WERI-Rb-1 (cell line): ENCODE data around the gene THBD.

Experiments used
- DNase-seq: peaks from one replicate; pipeline ENCODE4 v3.0.0-alpha.2; 2020
- H3K27ac ChIP-seq: fragments of 250-450 bp; sonication (Bioruptor Pico); 2 replicates; pipeline ENCODE4 v1.5.1; 2020; ENCODE audit warnings: mild to moderate bottlenecking, moderate library complexity
- H3K27me3 ChIP-seq: fragments of 250-450 bp; sonication (Bioruptor Pico); 2 replicates; pipeline ENCODE4 v1.5.1; 2021; ENCODE audit warnings: mild to moderate bottlenecking, low read depth, moderate library complexity; ENCODE audit not compliant: insufficient read depth, severe bottlenecking
- H3K36me3 ChIP-seq: fragments of 250-450 bp; sonication (Bioruptor Pico); 2 replicates; pipeline ENCODE4 v1.5.1; 2020; ENCODE audit warnings: mild to moderate bottlenecking, moderate library complexity
- H3K4me3 ChIP-seq: 2 replicates; pipeline ENCODE4 v1.5.1; 2011; ENCODE audit warnings: low read depth, mild to moderate bottlenecking, control low read depth, low read length
- H3K9me3 ChIP-seq: fragments of 250-450 bp; sonication (Bioruptor Pico); 2 replicates; pipeline ENCODE4 v1.5.1; 2021; ENCODE audit warnings: mild to moderate bottlenecking, moderate library complexity; ENCODE audit not compliant: severe bottlenecking
- TF ChIP-seq, protein P1 (sequence below): IDR thresholded peaks from 2 replicates; pipeline ENCODE4 v1.5.1; 2011; ENCODE audit warnings: low read depth, mild to moderate bottlenecking, control low read depth, inconsistent platforms, low read length

Gene THBD

DNA sequence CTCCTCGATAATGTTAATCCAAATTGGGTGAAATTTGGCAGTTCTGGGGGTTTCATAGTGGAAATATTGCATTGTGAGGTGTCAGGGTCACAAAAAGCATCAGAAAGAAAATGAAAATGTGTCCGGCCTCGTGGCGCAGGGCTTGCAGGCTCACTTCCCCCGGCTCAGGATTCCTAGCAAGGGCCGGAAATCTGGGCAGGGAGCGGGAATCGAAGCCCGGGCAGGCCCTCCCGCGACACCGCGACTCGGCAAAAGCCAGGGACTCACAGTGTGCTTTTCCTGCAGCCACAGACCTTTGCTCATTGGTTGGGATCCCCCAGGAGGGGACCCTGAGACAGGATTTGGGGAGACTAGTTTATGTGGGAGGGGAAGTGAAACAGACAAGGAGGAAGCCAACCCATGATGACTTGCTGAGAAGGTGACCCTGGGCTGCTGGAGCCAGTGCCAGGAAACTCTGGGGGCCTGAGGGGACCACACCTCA is 37.5 kb upstream of the THBD start:
- TF ChIP-seq, protein P1, sequence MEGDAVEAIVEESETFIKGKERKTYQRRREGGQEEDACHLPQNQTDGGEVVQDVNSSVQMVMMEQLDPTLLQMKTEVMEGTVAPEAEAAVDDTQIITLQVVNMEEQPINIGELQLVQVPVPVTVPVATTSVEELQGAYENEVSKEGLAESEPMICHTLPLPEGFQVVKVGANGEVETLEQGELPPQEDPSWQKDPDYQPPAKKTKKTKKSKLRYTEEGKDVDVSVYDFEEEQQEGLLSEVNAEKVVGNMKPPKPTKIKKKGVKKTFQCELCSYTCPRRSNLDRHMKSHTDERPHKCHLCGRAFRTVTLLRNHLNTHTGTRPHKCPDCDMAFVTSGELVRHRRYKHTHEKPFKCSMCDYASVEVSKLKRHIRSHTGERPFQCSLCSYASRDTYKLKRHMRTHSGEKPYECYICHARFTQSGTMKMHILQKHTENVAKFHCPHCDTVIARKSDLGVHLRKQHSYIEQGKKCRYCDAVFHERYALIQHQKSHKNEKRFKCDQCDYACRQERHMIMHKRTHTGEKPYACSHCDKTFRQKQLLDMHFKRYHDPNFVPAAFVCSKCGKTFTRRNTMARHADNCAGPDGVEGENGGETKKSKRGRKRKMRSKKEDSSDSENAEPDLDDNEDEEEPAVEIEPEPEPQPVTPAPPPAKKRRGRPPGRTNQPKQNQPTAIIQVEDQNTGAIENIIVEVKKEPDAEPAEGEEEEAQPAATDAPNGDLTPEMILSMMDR = no peak
- Histone ChIP-seq H3K9me3 (no peaks in the 10 kb centered on the region), H3K4me3 (no peak overlapping the region), H3K36me3 (no peaks in the 10 kb centered on the region), H3K27me3 (no peaks in the 10 kb centered on the region), H3K27ac (no peak overlapping the region)
- no peak for DNase-seq

DNA sequence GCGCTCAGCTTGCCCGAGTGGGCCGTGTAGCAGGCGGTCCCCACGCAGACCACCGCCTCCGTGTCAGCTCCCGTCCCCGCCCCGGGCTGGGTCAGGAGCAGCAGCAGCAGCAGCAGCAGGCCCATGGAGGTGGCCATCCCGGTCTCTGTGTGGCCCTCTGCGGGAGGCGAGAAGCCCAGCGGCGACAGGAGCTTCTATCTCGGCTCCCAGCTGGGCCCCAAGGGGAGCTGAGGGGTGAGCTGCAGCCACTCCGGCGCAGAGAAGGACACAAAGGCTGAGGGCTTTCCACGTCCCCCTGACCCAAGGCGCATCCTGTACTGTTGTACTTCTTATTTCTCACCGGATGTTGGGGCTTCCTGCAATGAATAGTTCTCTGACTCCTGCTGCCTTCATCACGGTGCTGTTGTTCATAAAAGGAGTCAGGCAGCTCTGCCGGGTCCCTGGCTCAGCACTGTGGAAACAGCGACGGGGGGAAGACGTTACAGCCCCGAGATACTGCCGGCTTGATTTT is 36.6 kb upstream of the THBD start, which contains the start of gene CD93:
Gene CD93, minus strand, starts transcription at position 269 of the 511 bp plus-strand sequence. Its CDS starts 132 bp downstream, at position 137.
- no peak within 1 kb of the TSS for H3K4me3 ChIP-seq
- H3K27me3 ChIP-seq = no peaks in the 10 kb centered on the region
- no peak within 1 kb of the TSS for H3K27ac ChIP-seq

DNA sequence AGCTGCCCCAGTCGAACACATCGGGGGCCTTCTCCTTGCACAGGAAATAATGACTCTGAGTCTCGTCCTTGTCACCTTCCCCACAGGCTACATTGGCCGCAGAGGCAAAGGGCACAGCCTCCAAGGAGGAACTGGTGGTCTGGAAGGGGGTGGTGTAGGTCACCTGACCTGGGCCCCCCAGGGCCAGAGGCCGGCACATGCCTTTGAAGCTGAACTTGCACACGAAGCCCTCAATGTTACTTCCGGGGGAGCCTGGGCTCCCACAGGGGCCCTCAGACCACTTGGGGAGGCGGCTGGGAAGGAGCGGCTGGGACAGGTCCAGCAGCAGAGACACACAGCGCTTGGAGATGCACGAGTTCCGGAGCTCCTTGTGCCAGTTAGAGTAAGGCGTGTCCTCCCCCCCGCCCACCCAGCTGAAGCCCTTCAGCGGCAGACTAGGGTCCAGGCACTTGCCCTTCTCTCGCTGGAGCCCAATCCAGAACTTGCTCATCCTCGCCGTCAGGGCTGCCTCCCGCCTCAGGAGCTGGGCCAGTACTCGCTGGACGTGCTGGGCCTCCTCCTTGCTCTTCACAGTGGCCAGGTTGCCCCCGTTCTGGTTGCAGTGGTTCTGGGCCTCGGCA is 36.1 kb upstream of the THBD start:
- Histone ChIP-seq H3K36me3 (no peaks in the 10 kb centered on the region), H3K27ac (no peak overlapping the region), H3K9me3 (no peaks in the 10 kb centered on the region), H3K4me3 (no peak overlapping the region), H3K27me3 (no peaks in the 10 kb centered on the region)
- no peak for DNase-seq
- TF ChIP-seq, protein P1 = no peak

More for the DNA sequence above, 36.6 kb upstream of the THBD start, which contains the start of gene CD93:
- TF ChIP-seq, protein P1 = no peak
- Histone ChIP-seq H3K36me3 (no peaks in the 10 kb centered on the region), H3K9me3 (no peaks in the 10 kb centered on the region)
- no peak for DNase-seq

DNA sequence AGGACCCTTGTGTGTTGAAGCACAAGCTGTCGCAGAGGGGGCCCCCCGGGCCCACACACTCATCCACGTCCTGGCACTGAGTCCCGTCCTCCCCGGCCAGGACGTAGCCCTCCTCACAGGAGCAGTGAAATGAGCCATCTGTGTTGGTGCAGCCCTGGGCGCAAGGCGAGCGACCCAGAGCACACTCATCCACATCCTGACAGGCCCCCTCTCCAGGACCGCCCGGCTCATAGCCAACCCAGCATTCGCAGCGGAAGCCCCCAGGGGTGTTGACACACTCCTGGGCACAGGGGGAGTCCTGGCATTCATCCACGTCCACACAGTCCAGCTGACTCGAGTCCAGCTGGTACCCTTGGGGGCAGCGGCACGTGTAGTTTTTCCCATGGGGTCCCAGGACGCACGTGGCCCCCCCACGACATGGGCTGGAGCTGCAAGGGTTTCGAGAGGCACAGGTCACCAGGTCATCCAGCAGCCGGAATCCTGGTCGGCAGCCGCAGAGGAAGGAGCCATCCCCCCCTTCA is 35.4 kb upstream of the THBD start:
- H3K9me3 ChIP-seq = no peaks in the 10 kb centered on the region
- H3K27ac ChIP-seq = no peak overlapping the region
- no peak for DNase-seq

DNA sequence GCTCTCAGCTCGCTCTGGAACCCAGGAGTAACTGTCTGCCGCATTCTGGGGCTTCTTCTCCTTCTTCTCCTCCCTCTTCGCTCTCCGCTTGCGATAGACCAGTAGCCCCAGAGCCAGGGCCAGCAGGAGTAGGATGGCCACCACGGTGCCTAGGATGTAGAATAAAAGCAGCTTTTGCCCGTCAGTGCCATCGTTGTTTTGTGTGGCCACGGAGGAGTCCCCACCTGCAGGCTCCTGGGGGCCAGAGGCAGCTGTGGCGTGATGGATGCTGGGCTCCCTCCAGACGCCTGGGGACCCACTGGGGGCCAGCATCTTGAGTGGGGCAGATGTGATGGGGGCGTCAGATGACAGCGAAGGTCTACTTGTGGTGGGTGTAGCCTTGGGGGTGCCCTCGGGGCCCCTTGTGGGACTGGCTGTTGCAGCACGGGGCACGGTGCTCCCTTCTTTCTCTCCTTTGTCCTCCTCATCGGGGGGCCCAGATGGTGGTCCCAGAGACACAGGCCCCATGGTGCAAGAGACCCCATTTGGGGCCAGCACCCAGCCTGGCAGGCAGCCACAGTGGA is 34.9 kb upstream of the THBD start:
- H3K9me3 ChIP-seq = no peaks in the 10 kb centered on the region
- TF ChIP-seq, protein P1 = no peak
- DNase-seq = no peak
- no peaks in the 10 kb centered on the region for H3K36me3 ChIP-seq
- no peak overlapping the region for H3K27ac ChIP-seq
- H3K4me3 ChIP-seq = no peak overlapping the region
- H3K27me3 ChIP-seq = no peaks in the 10 kb centered on the region

More for the DNA sequence above, 35.4 kb upstream of the THBD start:
- Histone ChIP-seq H3K27me3 (no peaks in the 10 kb centered on the region), H3K4me3 (no peak overlapping the region), H3K36me3 (no peaks in the 10 kb centered on the region)
- TF ChIP-seq, protein P1 = no peak
